ENCODE data around the gene COL26A1.
A peak's percentile ranks its signal among the peaks of the same experiment; 100 is the strongest.

Gene COL26A1

GRCh38 chr7:101373812-101374614 lies 11.3 kb downstream of the COL26A1 start:
- no peak for DNase-seq

- DNase-seq, result no peak
Measured at GRCh38 chr7:101374990-101375389, 12.3 kb downstream of the COL26A1 start.

DNA sequence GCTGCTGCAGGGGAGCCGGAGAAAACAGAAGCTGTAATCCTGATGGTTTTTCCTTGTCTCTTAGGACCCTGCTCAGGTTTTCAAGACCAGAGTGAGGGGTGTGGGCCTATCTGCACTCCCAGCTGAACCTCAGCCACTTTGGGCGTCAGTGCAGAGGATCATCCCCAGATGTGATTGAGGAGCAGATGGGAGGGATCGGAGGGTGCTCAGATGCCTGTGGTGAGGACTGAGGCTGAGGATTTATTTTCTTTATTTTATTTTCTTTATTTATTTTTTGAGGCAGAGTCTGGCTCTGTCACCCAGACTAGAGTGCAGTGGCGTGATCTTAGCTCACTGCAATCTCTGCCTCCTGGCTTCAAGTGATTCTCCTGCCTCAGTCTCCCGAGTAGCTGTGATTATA lies 13.9 kb downstream of the COL26A1 start:
- no peak for DNase-seq

- DNase-seq, result no peak
Measured at GRCh38 chr7:101377189-101377736, 14.6 kb downstream of the COL26A1 start.

DNA sequence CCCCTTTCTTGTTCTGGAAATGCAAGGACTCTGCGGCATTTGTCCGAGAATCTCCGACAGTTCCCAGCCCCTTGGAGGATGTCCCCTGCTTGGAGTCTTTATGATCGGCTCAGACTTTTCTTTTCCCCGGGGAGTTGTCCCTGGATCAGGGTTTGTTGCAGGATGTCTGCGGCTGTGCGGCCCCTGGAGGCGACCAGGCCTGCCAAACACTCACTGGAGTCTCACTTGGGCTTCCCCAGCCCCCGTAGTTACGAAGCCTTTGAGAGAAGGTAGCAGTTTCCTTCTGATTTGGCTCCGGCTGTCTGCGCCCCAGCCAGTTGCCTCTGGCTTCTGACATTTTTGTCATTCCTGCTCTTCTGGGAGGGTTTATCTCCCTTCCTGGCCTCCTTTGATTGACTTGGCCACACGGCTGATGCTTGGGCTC lies 16.1 kb downstream of the COL26A1 start:
- no peak for DNase-seq

DNA sequence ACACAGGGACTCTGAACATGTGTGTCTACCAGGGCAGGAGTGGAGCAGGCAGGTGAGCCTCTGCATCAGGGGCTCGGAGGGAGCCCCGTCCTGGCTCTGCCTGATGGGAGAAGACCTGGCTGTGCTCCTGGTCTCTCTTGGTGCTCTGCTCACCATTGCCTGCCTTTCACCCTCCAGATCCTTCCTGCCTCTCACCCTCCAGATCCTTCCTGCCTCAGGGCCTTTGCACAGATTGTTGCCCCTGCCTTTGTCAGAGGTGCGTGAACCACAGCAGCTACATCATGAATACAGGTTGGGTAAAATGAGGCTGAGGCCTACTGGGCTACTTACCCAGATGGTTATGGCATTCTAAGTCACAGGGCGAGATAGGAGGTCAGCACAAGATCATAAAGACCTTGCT lies 16.6 kb downstream of the COL26A1 start:
- DNase-seq, result no peak

DNA sequence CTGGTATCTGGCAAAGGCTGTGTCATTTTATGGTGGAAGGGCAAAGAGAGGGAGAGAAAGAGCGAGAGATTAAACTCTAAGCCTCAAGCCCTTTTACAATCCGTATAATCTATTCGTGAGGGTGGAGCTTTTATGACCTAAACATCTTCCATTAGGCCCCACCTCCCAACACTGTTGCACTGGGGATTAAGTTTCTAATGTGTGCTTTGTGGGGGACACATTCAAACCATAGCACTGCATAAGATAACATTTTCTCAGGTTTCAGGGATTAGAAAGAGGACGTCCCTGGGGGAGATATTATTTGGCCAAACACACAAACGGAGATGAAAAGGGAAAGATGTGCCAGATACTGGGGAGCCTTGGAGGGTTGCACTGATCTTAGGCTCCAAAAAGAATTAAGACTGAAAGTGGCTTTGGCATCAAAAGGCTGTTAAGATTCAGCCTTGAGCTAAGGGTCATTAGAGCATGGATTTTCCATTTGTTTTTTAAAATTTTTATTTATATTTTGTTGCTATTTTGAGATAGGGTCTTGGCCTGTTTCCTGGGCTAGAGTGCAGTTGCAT lies 19.0 kb downstream of the COL26A1 start:
- no peak for DNase-seq

DNA sequence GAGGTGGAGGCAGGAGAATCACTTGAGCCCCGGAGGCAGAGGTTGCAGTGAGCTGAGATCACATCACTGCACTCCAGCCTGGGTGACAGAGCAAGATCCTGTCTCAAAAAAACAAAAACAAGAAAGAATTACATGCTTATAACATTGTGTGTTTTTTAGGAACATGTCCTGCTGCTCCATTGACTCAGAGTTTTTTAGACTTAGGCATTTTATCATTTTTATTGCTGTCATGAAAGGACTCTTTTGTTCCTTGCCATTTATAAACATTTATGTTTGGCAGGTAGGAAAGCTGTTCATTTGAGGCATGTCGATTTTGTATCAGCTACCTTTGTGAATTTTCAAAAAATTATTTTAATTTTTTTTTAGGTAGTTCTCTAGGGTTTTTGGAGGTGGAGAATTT lies 20.3 kb downstream of the COL26A1 start:
- DNase-seq, result no peak

DNA sequence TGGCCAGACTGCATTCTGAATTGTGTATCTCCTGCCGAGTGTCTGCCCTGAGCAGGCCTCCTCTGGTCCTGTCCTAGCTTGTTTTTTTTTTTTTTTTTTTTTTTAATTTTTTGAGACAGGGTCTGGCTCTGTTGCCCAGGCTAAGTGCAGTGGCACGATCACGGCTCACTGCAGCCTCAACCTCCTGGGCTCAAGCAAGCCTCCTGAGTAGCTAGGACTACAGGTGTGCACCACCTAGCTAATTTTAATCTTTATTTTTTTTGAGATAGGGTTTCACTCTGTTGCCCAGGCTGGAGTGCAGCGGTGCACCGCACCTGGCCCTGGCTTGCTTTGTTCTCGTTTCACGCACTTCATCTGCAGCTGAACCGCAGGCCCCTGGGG lies 23.5 kb downstream of the COL26A1 start:
- DNase-seq, result no peak

DNA sequence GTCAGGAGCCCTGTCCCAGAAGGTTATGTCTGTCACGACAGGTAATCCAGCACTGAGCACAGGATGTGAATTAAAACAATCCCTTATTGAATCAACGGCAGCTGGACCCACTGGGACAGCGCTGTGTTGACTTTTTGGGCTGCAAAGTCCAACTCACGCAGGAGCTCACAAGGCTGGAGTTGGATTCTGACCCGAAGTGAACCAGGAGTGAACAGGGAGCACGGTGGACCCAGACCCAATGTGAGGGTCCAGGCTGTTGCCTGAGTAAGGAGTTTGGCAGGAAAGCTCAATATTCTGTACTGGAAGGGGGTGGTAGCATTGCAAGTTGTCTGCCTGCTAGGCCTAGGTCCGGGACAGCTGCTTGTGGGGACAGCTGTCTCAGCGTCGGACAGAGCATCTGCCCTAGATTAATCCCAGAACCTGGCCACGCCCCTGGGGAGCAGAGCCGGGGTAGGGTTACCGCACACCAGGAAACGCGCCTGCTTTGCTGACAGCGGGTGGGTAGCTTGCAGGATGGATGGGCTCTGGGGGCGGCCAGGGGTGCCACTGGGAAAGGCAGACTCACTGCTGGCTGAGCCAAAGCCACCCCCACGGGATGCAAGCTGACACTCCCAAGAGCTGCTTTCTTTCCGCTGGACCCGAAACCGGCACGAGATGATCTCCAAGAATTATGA lies 24.0 kb downstream of the COL26A1 start:
- no peak for DNase-seq

GRCh38 chr7:101390901-101391301 lies 28.2 kb downstream of the COL26A1 start:
- peak; percentile 33 for DNase-seq

DNA sequence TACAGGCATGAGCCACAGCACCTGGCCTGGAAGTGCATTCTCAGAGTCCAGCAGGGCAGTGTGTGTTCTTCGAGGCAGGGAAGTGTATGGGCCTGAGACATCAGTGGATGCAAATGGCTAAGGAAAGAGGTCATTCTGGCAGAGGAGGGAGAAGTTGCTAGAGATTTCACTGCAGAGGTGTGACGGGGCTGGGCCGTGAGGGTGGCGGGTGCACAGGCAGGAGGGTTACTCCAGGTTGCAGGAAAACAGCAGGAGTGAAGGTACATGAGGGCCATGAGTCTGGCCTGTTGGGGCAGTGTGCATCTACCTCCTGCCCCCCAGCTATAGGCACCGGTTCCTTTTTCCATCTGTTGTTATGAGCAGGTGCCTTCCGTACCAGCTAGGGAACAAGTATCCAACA lies 29.3 kb downstream of the COL26A1 start:
- DNase-seq, result no peak

- no peak for DNase-seq
Measured at GRCh38 chr7:101393865-101394264, 31.2 kb downstream of the COL26A1 start.

DNA sequence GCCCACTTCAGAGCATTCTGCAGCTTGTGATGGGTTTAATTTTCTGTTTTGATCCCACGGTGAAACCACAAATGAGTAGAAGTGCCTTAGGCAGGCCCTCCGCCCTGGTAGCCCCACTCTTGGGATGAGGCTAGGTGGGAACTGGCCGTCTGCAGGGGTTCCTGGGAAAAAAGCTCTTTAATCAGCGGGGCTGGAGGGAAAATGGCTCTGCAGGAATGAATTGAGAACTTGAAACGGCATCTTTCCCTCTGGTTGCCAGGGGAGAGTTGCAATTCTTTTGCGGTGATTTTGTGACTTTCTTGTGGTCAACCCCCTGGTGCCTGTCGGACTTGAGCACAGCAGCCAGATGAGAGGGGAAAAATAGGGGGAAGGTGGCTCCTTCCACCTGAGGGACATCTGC lies 32.7 kb downstream of the COL26A1 start:
- DNase-seq, result no peak

GRCh38 chr7:101397243-101397642 lies 34.6 kb downstream of the COL26A1 start:
- no peak for DNase-seq

GRCh38 chr7:101397770-101398324 lies 35.2 kb downstream of the COL26A1 start:
- DNase-seq, result no peak

GRCh38 chr7:101398396-101399289 lies 36.0 kb downstream of the COL26A1 start:
- no peak for DNase-seq

DNA sequence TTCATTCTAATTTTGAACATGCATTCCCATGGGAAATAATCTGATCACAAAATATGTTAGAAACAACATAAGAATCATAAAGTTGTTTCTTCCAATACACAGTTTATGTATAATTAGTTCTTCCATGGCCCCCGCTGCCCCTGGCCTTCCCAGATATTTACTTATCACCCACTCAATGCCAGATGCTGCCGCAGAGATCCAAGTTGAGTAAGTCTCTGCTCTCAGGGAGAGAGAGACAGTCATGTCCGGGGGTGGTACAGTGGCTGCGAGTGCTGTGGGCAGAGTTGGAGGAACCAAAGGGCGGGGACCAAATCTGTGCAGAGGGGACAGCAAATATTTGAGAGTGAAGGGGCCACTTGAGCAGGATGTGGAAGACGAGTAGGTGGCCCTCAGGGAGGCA lies 37.1 kb downstream of the COL26A1 start:
- DNase-seq, result no peak

GRCh38 chr7:101400751-101401150 lies 38.1 kb downstream of the COL26A1 start:
- no peak for DNase-seq

DNA sequence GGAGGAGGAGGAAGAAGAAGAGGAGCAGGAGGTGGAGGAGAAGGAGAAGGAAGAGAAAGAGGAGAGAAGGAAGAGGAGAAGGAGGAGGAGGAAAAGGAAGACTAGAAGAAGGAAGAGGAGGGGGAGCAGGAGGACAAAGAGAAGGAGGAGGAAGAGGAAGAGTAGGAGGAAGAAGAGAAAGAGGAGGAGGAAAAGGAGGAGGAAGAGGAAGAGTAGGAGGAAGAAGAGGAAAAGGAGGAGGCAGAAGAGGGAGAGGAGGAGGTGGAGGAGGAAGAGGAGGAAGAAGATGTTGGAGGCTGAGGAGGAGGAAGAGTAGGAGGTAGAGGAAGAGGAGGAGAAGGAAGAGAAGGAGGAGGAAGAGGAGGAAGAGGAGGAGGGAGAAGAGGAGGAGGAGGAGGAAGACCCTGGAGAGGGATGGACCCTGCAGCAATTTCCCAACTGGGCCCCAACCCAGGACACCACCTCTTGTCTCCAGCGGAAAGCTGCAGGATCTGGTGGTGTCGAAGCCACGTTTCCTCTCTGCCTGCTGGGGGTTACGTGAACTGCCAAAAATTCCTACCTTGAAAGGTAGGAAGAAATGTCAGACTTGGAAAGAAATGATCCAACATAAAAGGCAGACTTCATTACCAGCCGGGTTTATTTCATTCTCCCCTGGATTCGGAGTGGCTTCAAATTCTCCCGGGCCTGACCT lies 38.9 kb downstream of the COL26A1 start:
- no peak for DNase-seq

GRCh38 chr7:101402081-101402779 lies 39.6 kb downstream of the COL26A1 start:
- no peak for DNase-seq
